ENCODE results near the gene SLC8A1.

Gene SLC8A1

DNA sequence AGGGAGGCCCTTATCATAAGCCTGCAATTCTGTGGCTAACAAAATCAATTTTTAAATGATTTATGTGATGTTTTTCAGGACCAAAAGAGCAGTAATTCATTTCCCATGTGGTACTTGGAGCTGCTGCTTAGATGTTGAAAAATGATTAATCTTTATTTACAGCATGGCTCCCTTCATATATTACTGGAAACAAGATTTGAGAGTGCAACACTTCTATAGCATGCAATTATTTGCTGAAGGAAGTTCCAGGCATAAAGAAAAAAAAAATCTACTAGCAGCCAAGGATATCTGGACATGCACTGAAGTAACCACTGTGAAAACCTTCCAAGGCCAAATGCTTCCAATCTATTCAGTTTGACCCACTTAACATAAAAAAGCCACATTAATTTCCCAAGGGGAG, 186.3 kb downstream of the SLC8A1 start:
- DNase-seq (ENCODE audit: extremely low read depth, insufficient read length): no peak
- Histone ChIP-seq H3K4me3 (replicated peaks; ENCODE audit: low read depth, low read length) (no peak overlapping the region), H3K27me3 (replicated peaks; ENCODE audit: control insufficient read depth, insufficient read depth, low read length) (no peaks in the 10 kb centered on the region), H3K36me3 (ENCODE audit: control insufficient read depth, insufficient read depth, low read length) (no peaks in the 10 kb centered on the region)
- TF ChIP-seq, protein P1, sequence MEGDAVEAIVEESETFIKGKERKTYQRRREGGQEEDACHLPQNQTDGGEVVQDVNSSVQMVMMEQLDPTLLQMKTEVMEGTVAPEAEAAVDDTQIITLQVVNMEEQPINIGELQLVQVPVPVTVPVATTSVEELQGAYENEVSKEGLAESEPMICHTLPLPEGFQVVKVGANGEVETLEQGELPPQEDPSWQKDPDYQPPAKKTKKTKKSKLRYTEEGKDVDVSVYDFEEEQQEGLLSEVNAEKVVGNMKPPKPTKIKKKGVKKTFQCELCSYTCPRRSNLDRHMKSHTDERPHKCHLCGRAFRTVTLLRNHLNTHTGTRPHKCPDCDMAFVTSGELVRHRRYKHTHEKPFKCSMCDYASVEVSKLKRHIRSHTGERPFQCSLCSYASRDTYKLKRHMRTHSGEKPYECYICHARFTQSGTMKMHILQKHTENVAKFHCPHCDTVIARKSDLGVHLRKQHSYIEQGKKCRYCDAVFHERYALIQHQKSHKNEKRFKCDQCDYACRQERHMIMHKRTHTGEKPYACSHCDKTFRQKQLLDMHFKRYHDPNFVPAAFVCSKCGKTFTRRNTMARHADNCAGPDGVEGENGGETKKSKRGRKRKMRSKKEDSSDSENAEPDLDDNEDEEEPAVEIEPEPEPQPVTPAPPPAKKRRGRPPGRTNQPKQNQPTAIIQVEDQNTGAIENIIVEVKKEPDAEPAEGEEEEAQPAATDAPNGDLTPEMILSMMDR (IDR thresholded peaks at IDR 0.05; ENCODE audit: insufficient read depth, low read length, poor library complexity, severe bottlenecking): no peak

DNA sequence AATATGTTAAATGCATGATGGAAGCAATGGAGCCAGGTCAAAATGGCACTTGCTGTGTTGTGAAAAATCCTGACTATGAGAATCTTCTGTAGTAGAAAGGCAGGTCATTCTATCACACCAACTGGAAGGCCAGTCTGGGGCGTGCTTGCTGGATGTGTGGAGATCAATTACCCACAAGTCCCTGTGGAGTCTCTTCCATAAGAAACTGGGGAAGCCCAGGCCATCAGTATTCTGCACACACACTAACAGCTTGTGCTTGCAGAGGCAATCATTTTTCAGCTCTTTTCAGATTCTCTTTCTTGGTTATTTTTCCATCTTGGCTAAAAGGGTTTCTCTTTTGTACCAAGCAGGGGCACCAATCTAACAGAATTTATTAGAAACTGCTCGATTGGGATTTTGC, 190.8 kb downstream of the SLC8A1 start:
- TF ChIP-seq, protein P1 (IDR thresholded peaks at IDR 0.05; ENCODE audit: insufficient read depth, low read length, poor library complexity, severe bottlenecking): no peak
- H3K4me3 ChIP-seq (replicated peaks; ENCODE audit: low read depth, low read length): no peak overlapping the region
- H3K36me3 ChIP-seq (ENCODE audit: control insufficient read depth, insufficient read depth, low read length): no peaks in the 10 kb centered on the region
- DNase-seq (ENCODE audit: extremely low read depth, insufficient read length): no peak
- H3K27me3 ChIP-seq (replicated peaks; ENCODE audit: control insufficient read depth, insufficient read depth, low read length): no peaks in the 10 kb centered on the region

- TF ChIP-seq, protein P1 (IDR thresholded peaks at IDR 0.05; ENCODE audit: insufficient read depth, low read length, poor library complexity, severe bottlenecking): no peak
- no peaks in the 10 kb centered on the region for H3K36me3 ChIP-seq (ENCODE audit: control insufficient read depth, insufficient read depth, low read length)
- no peaks in the 10 kb centered on the region for H3K27me3 ChIP-seq (replicated peaks; ENCODE audit: control insufficient read depth, insufficient read depth, low read length)
- no peak for DNase-seq (ENCODE audit: extremely low read depth, insufficient read length)
- no peak overlapping the region for H3K4me3 ChIP-seq (replicated peaks; ENCODE audit: low read depth, low read length)
These were observed 191.5 kb downstream of the SLC8A1 start for GRCh38 chr2:40260437-40260836.

- Histone ChIP-seq H3K27me3 (replicated peaks; ENCODE audit: control insufficient read depth, insufficient read depth, low read length) (no peaks in the 10 kb centered on the region), H3K36me3 (ENCODE audit: control insufficient read depth, insufficient read depth, low read length) (no peaks in the 10 kb centered on the region), H3K4me3 (replicated peaks; ENCODE audit: low read depth, low read length) (no peak overlapping the region)
- TF ChIP-seq, protein P1 (IDR thresholded peaks at IDR 0.05; ENCODE audit: insufficient read depth, low read length, poor library complexity, severe bottlenecking): no peak
- no peak for DNase-seq (ENCODE audit: extremely low read depth, insufficient read length)
These were observed 192.0 kb downstream of the SLC8A1 start for GRCh38 chr2:40259900-40260299.

- no peak for DNase-seq (ENCODE audit: extremely low read depth, insufficient read length)
- TF ChIP-seq, protein P1 (IDR thresholded peaks at IDR 0.05; ENCODE audit: insufficient read depth, low read length, poor library complexity, severe bottlenecking): no peak
- H3K27me3 ChIP-seq (replicated peaks; ENCODE audit: control insufficient read depth, insufficient read depth, low read length): no peaks in the 10 kb centered on the region
These were observed 193.8 kb downstream of the SLC8A1 start for GRCh38 chr2:40258135-40258457.

More at GRCh38 chr2:40258135-40258457, 193.8 kb downstream of the SLC8A1 start:
- H3K36me3 ChIP-seq (ENCODE audit: control insufficient read depth, insufficient read depth, low read length): no peaks in the 10 kb centered on the region
- H3K4me3 ChIP-seq (replicated peaks; ENCODE audit: low read depth, low read length): no peak overlapping the region
